Measurements from ENCODE around the gene TMEM94.
A peak's percentile ranks its signal among the peaks of the same experiment; 100 is the strongest.

Gene TMEM94

GRCh38 chr17:75456417-75457046, at the start of gene TMEM94:
Gene TMEM94, plus strand, starts transcription at chr17:75456635. Its CDS starts 15,271 bp downstream, at chr17:75471906.
- no peaks in the 10 kb centered on the region for H3K27me3 ChIP-seq (ENCODE audit: insufficient read depth, low read depth, severe bottlenecking)
- peak within 1 kb of the TSS; percentile 87 for H3K27ac ChIP-seq
- peak; percentile 98 for DNase-seq
- no peaks in the 10 kb centered on the region for H3K36me3 ChIP-seq
- TF ChIP-seq CTCF (IDR thresholded peaks at IDR 0.05; ENCODE audit: low read depth, low read length): no peak
- H3K9me3 ChIP-seq (ENCODE audit: severe bottlenecking): no peaks in the 10 kb centered on the region
- H3K4me3 ChIP-seq (ENCODE audit: low read depth, low read length): peak within 1 kb of the TSS; percentile 72

GRCh38 chr17:75407655-75408352, 48.6 kb upstream of the TMEM94 start:
- H3K9me3 ChIP-seq (ENCODE audit: severe bottlenecking): no peaks in the 10 kb centered on the region

GRCh38 chr17:75410141-75410540, 46.3 kb upstream of the TMEM94 start:
- Histone ChIP-seq H3K9me3 (ENCODE audit: severe bottlenecking) (no peaks in the 10 kb centered on the region), H3K27me3 (ENCODE audit: insufficient read depth, low read depth, severe bottlenecking) (no peaks in the 10 kb centered on the region), H3K36me3 (peaks cover 3% of the 10 kb centered on the region), H3K27ac (no peak overlapping the region), H3K4me3 (ENCODE audit: low read depth, low read length) (no peak overlapping the region)
- DNase-seq: no peak
- TF ChIP-seq CTCF (IDR thresholded peaks at IDR 0.05; ENCODE audit: low read depth, low read length): no peak

More at GRCh38 chr17:75407655-75408352, 48.6 kb upstream of the TMEM94 start:
- TF ChIP-seq CTCF (IDR thresholded peaks at IDR 0.05; ENCODE audit: low read depth, low read length): no peak
- no peak overlapping the region for H3K27ac ChIP-seq
- no peaks in the 10 kb centered on the region for H3K27me3 ChIP-seq (ENCODE audit: insufficient read depth, low read depth, severe bottlenecking)
- peaks cover 5% of the 10 kb centered on the region for H3K36me3 ChIP-seq
- H3K4me3 ChIP-seq (ENCODE audit: low read depth, low read length): no peak overlapping the region
- no peak for DNase-seq

GRCh38 chr17:75411328-75412067, 44.9 kb upstream of the TMEM94 start:
- Histone ChIP-seq H3K9me3 (ENCODE audit: severe bottlenecking) (no peaks in the 10 kb centered on the region), H3K27me3 (ENCODE audit: insufficient read depth, low read depth, severe bottlenecking) (no peaks in the 10 kb centered on the region), H3K36me3 (no peaks in the 10 kb centered on the region), H3K4me3 (ENCODE audit: low read depth, low read length) (no peak overlapping the region), H3K27ac (no peak overlapping the region)
- no peak for DNase-seq
- no peak for TF ChIP-seq CTCF (IDR thresholded peaks at IDR 0.05; ENCODE audit: low read depth, low read length)

GRCh38 chr17:75412455-75413317, 43.7 kb upstream of the TMEM94 start:
- DNase-seq: peak; percentile 78
- Histone ChIP-seq H3K36me3 (no peaks in the 10 kb centered on the region), H3K27ac (no peak overlapping the region), H3K9me3 (ENCODE audit: severe bottlenecking) (no peaks in the 10 kb centered on the region), H3K4me3 (ENCODE audit: low read depth, low read length) (no peak overlapping the region), H3K27me3 (ENCODE audit: insufficient read depth, low read depth, severe bottlenecking) (no peaks in the 10 kb centered on the region)
- TF ChIP-seq CTCF (IDR thresholded peaks at IDR 0.05; ENCODE audit: low read depth, low read length): peak; percentile 89

Measured in WERI-Rb-1 (cell line).